ENCODE results near the gene MAN2A2.

Gene MAN2A2

GRCh38 chr15:90883976-90884718 lies 19.0 kb upstream of the MAN2A2 start, which contains the start of gene FES:
FES (plus strand) TSS chr15:90884504; CDS start chr15:90885046, 542 bp downstream.
- DNase-seq: no peak
- in situ Hi-C loops (cut with HindIII; ENCODE audit: low pct_ligation_motif_present, low sequenced_read_pairs): no loop called here
- TF ChIP-seq CTCF (IDR thresholded peaks at IDR 0.05; ENCODE audit: low read depth, low read length, missing control alignments): no peak
- H3K27ac ChIP-seq: peak within 1 kb of the TSS; percentile 65
- H3K36me3 ChIP-seq (replicated peaks): peaks cover 34% of the 10 kb centered on the region
- peak within 1 kb of the TSS; percentile 57 for H3K4me3 ChIP-seq (ENCODE audit: low read depth, low read length)
- no peaks in the 10 kb centered on the region for H3K27me3 ChIP-seq (replicated peaks)

- Histone ChIP-seq H3K4me3 (ENCODE audit: low read depth, low read length) (peak overlapping the region; percentile 57), H3K27me3 (replicated peaks) (no peaks in the 10 kb centered on the region), H3K27ac (peak overlapping the region; percentile 65), H3K36me3 (replicated peaks) (peaks cover 27% of the 10 kb centered on the region)
- in situ Hi-C loops (cut with HindIII; ENCODE audit: low pct_ligation_motif_present, low sequenced_read_pairs): no loop called here
- no peak for DNase-seq
- TF ChIP-seq CTCF (IDR thresholded peaks at IDR 0.05; ENCODE audit: low read depth, low read length, missing control alignments): peak; percentile 1
Measured at GRCh38 chr15:90884719-90885431, 18.2 kb upstream of the MAN2A2 start.

GRCh38 chr15:90885432-90886290 lies 17.4 kb upstream of the MAN2A2 start:
- Histone ChIP-seq H3K36me3 (replicated peaks) (peaks cover 19% of the 10 kb centered on the region), H3K27ac (no peak overlapping the region), H3K4me3 (ENCODE audit: low read depth, low read length) (no peak overlapping the region), H3K27me3 (replicated peaks) (no peaks in the 10 kb centered on the region)
- peak; percentile 98 for TF ChIP-seq CTCF (IDR thresholded peaks at IDR 0.05; ENCODE audit: low read depth, low read length, missing control alignments)
- in situ Hi-C loops (cut with HindIII; ENCODE audit: low pct_ligation_motif_present, low sequenced_read_pairs): no loop called here
- DNase-seq: peak; percentile 43

- DNase-seq: no peak
- TF ChIP-seq CTCF (IDR thresholded peaks at IDR 0.05; ENCODE audit: low read depth, low read length, missing control alignments): no peak
- H3K4me3 ChIP-seq (ENCODE audit: low read depth, low read length): no peak overlapping the region
- no peak overlapping the region for H3K27ac ChIP-seq
- H3K36me3 ChIP-seq (replicated peaks): peaks cover 13% of the 10 kb centered on the region
- H3K27me3 ChIP-seq (replicated peaks): no peaks in the 10 kb centered on the region
- in situ Hi-C loops (cut with HindIII; ENCODE audit: low pct_ligation_motif_present, low sequenced_read_pairs): no loop called here
Measured at GRCh38 chr15:90886291-90886614, 16.8 kb upstream of the MAN2A2 start.

- in situ Hi-C loops (cut with HindIII; ENCODE audit: low pct_ligation_motif_present, low sequenced_read_pairs): no loop called here
- H3K36me3 ChIP-seq (replicated peaks): peaks cover 9% of the 10 kb centered on the region
- no peak for TF ChIP-seq CTCF (IDR thresholded peaks at IDR 0.05; ENCODE audit: low read depth, low read length, missing control alignments)
- DNase-seq: no peak
- H3K27ac ChIP-seq: no peak overlapping the region
- no peaks in the 10 kb centered on the region for H3K27me3 ChIP-seq (replicated peaks)
- no peak overlapping the region for H3K4me3 ChIP-seq (ENCODE audit: low read depth, low read length)
Measured at GRCh38 chr15:90887037-90887481, 16.0 kb upstream of the MAN2A2 start.
